ENCODE data around the gene TBL1XR1.

The TBL1XR1 gene

GRCh38 chr3:177137774-177138705, 59.2 kb downstream of the TBL1XR1 start:
- no peak for DNase-seq

GRCh38 chr3:177136741-177137140, 60.5 kb downstream of the TBL1XR1 start:
- DNase-seq: no peak

- DNase-seq: no peak
Observed at GRCh38 chr3:177135841-177136492, 61.3 kb downstream of the TBL1XR1 start.

DNA sequence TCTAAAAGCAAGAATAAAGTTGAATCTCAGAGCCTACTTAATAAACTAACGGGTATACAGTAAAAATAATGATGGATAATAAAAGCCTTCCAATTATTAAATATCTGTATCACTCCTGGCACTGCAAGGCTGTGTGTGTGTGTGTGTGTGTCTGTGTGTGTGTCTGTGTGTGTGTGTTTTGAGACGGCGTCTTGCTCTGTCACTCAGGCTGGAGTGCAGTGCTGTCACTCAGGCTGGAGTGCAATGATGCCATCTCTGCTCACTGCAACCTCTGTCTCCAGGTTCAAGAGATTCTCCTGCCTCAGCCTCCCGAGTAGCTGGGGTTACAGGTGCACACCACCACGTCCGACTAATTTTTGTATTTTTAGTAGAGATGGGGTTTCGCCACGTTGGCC, 62.5 kb downstream of the TBL1XR1 start:
- DNase-seq: no peak

- no peak for DNase-seq
Observed at GRCh38 chr3:177133860-177134815, 63.1 kb downstream of the TBL1XR1 start.

DNA sequence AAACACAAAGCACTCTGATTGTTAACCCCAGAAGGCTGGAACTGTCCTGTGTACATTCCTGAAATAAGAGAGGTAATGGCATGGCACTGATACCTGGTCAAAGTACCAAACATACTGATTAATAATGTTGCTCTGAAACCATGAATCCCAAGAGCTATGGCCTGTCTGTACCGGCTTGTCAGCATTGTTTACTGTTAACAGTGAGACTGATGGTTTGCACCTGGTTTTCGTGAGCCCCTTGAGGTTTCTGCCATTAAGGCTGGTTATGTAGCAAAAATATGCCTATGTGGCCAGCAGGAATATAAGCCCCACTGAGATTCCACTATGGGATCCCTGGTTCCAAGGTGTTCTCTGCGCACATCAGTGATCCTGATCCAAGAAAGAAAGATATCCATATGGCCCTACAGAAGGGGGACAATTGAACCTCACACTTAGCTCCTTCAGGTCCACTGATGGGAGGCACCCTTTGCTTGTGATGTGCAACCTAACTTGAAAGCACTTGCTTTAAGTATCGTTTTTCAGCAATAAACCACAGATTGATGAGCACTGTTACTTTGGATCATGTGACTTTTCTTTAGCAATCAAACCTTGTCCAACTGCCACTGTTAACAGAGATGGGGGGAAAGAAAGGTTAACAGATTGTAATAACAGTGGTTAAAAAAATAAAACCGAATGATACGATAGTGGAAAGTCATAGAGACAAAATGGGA, 65.2 kb downstream of the TBL1XR1 start:
- no peak for DNase-seq

- DNase-seq: no peak
Observed at GRCh38 chr3:177127008-177127407, 70.3 kb downstream of the TBL1XR1 start.

DNA sequence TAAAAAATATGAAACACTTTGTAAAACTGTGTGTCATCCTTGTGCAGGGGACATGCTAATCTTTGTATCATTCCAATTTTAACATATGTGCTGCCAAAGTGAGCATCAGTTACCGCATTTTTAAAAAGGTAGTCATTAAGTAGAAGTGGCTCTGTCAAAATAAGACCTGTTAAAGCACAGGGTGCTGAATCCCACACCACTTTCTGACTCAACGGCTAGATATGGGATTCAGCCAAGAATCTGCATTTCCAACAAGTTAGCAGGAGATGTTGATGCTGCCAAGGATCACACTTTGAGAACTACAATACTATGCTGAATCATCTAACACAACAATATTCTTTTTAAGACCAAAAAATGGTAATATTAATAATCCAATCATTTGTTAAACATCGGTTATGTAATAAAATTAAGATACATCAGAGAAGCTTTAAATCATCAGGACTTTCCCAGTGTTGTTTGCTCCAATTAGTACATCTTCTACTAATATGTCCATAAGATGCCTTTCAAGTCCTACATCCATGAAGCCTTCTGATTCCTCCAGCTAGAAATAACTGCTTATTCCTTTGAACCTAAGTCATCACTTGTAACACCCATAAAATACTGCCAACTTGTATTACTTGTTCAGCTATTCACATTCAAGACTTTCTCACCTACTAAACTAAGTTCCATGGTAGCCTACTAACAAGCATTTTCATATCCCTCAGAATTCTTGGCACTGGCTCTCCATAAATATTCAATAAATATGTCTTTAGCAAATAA, 71.1 kb downstream of the TBL1XR1 start:
- peak; percentile 94 for DNase-seq

- no peak for DNase-seq
Observed at GRCh38 chr3:177124882-177125281, 72.4 kb downstream of the TBL1XR1 start.

DNA sequence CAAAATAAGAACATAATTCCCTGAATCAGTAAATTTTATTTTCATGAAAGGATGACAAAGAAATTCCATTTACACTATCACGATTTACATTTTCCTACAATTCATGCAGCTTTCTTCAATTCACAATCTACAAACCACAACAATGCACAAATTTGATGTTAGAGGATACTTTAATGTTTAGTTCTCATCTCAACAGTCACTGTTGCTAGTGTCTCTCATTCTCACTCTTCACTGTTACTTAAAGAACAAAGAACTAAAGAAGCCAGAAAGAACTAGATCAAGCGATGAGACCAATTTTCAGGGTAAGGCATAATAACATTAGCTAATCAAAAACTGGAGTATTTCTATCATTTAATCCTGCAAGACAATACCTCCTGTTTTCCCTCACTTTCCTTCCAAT, 73.5 kb downstream of the TBL1XR1 start:
- no peak for DNase-seq

DNA sequence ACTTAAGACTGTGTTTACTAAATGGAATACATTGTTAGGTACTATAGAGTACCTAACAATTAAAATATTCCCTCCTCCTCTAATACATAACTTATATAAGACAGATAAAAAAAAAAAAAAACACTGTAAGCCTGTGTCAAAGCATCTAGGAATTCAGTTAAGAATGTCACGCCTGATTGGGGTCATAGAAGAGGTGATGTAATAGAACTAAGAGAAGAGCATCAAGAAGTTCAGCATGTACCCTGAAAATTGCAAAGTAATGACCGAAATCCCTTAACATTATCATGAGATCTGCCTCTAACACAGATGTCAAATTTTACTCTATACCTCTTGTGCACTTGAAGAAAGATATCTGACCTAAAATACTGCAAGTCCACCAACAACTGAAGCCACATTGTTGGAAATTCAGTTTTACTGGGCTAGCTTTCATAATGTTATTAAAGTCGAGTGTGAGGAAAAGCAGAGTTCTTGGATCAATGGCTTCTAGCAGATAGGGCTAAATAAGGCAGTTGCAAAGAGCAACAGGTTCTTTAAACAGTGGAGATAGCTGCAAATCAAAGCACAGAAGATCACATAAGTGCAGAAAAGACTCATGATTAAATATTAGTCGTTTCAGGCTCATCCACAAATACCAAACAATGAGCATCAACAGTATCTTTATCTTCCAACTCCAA, 75.0 kb downstream of the TBL1XR1 start:
- DNase-seq: no peak

- no peak for DNase-seq
Observed at GRCh38 chr3:177119829-177120228, 77.5 kb downstream of the TBL1XR1 start.

DNA sequence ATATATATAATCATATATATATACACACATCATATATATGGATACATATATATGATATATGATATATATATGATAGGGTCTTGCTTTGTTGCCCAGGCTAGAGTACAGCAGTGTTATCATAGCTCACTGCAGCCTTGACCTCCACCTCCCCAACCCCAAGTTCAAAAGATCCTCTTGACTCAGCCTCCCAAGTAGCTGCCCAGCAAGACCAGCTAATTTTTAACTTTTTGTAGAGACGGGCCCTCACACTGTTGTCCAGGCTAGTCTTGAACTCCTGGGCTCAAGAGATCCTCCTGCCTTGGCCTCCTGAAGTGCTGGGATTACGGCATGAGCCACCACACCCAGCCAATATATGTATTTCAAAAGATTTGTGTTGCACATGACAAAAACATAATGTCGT, 83.0 kb downstream of the TBL1XR1 start:
- no peak for DNase-seq

DNA sequence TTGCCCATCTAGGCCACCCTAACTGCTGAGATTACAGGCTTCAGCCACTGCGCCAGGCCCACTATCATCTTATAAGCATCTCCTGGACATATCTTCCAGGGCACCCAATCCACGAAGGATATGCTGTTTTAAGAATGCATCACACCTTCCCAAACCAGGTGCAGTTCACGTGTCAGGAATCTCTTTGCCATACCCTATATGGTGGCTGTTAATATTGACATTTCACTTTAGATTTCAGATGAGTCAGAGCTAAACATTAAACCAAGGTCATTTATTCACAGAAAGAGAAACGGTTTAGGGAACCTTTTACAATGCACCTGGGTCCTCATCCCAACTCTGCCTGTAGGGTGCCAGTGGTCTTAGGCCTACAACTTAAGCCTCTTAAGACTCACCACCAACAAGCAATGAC, 85.7 kb downstream of the TBL1XR1 start:
- DNase-seq: no peak

- no peak for DNase-seq
Observed at GRCh38 chr3:177110895-177111294, 86.4 kb downstream of the TBL1XR1 start.

DNA sequence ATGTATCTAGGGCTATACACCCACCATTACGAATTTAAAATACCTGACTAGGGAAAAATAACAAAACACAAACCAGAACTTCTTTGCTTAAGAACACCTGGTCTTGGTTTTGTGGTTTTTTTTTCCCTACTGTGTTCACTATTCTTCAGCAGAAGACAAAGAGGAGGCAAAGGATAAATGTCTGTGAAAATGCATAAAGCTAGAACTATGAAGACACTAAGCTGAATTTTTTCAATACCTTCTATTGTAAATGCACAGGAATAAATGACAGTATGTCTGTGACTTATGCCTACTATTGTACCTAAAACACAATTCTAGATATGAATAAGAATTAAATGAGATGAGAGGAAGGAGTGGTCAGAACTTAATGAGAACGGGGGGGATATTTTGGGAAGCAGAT, 86.9 kb downstream of the TBL1XR1 start:
- DNase-seq: no peak

GRCh38 chr3:177109688-177110330, 87.5 kb downstream of the TBL1XR1 start:
- no peak for DNase-seq

GRCh38 chr3:177108648-177109047, 88.6 kb downstream of the TBL1XR1 start:
- DNase-seq: no peak

DNA sequence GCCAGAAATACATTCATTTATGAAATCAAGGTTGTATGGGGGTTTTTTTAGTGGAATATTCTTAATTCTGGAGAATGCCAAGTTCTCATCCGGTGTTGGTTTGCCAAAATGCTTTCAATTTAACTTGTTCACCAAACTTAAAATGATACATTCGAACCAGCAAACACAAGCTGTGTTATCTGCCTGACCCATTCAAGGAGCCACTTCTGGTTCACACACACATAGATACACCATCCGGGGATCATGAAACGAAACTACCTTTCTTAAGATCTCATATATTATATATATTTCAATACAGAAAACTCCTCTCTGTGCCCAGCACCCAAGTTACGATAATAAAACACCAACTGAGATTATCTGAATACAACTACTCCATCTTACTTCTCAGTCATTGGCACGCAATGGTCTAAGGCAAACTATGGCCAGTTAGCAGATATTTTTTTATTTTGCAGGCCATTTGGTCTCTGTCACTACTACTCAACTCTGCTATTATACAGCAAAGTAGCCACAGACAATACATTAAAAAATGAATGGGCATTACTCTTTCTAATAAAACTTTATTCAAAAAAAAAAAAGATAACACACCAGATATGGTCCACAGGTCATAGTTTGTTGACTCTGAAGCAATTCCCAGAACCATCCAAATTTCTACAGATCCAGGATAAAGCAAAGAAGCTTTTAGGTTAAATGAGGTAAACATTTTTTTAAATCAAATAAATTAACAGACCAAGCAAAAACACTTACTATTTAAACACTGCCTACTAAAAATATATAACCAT, 89.6 kb downstream of the TBL1XR1 start:
- DNase-seq: no peak

- DNase-seq: no peak
Observed at GRCh38 chr3:177106594-177106993, 90.7 kb downstream of the TBL1XR1 start.

Measured in fibroblast of skin of right biceps (primary cell).